ENCODE results near the gene ZBTB9.
A peak's percentile ranks its signal among the peaks of the same experiment; 100 is the strongest.

Gene ZBTB9

DNA sequence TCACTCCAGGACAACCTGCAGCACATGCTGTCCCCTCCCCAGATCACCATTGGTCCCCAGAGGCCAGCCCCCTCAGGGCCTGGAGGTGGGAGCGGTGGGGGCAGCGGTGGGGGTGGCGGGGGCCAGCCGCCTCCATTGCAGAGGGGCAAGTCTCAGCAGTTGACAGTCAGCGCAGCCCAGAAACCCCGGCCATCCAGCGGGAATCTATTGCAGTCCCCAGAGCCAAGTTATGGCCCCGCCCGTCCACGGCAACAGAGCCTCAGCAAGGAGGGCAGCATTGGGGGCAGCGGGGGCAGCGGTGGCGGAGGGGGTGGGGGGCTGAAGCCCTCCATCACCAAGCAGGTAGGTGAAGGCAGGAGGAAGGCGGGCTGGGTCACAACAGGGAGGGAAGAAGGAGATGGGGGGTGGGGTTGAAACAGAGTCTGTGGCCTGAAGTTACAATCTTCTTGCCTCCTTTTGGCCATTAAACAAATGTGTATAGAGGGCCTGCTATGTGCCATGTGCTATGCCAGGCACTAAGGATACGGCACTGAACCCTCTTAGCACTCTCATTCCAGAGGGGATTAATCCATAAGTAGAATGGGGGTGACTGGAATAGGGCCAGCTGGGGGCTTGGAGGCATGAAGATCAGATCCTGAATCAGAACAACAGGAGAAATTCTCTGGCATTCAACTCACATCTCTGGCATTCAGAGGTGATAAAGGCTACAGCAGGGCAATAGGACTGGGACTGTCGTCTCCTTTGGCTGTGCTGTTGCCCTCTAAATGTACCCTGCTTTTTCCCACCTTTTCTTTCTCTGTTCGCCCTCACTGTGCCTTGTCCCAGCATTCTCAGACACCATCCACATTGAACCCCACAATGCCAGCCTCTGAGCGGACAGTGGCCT is 10.5 kb upstream of the ZBTB9 start:
- no peak overlapping the region for H3K4me3 ChIP-seq (ENCODE audit: low read depth, low read length)
- no peak for TF ChIP-seq CTCF (conservative IDR thresholded peaks at IDR 0.05; ENCODE audit: low read depth, low read length)
- no peak for DNase-seq (ENCODE audit: low read depth)

GRCh38 chr6:33445119-33445603 is 9.2 kb upstream of the ZBTB9 start:
- DNase-seq (ENCODE audit: low read depth): no peak

DNA sequence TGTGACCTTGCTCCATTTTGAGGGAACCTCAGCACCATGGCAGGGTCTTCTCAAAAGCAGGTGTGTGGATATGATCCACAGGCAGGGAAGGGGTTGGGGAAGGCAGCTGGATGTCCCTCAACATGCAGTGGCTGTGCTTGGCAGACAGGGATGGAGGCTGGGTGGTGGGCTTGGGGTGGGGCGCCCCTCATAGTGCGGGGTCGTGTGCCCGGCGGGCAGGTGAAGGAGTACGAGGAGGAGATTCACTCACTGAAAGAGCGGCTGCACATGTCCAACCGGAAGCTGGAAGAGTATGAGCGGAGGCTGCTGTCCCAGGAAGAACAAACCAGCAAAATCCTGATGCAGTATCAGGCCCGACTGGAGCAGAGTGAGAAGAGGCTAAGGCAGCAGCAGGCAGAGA is 8.0 kb upstream of the ZBTB9 start:
- no peak for DNase-seq (ENCODE audit: low read depth)
- H3K4me3 ChIP-seq (ENCODE audit: low read depth, low read length): no peak overlapping the region
- no peak for TF ChIP-seq CTCF (conservative IDR thresholded peaks at IDR 0.05; ENCODE audit: low read depth, low read length)

More at GRCh38 chr6:33445119-33445603, 9.2 kb upstream of the ZBTB9 start:
- H3K4me3 ChIP-seq (ENCODE audit: low read depth, low read length): no peak overlapping the region
- no peak for TF ChIP-seq CTCF (conservative IDR thresholded peaks at IDR 0.05; ENCODE audit: low read depth, low read length)

DNA sequence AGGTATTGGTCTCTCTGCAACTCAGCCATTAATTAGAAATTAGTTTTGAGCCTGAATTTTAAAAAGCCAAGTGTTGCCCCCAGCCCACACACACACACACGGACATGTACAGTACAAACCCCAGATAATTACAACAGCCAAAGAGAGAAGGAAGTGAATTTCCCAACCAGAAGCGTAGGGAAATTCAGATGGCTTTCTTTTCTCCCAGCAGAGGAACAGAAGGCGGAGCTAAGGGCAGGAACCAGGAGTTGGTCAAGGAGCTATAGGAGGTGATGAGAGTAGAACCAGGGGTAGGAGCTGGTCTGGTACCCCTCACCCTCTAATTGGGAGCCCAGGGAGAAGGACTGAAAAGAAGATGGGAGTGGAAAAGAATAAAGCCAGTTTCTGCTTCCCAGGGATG is 3.9 kb upstream of the ZBTB9 start:
- no peak for TF ChIP-seq CTCF (conservative IDR thresholded peaks at IDR 0.05; ENCODE audit: low read depth, low read length)
- peak; percentile 15 for DNase-seq (ENCODE audit: low read depth)
- no peak overlapping the region for H3K4me3 ChIP-seq (ENCODE audit: low read depth, low read length)

GRCh38 chr6:33451606-33452005 is 2.8 kb upstream of the ZBTB9 start:
- no peak overlapping the region for H3K4me3 ChIP-seq (ENCODE audit: low read depth, low read length)
- TF ChIP-seq CTCF (conservative IDR thresholded peaks at IDR 0.05; ENCODE audit: low read depth, low read length): no peak
- no peak for DNase-seq (ENCODE audit: low read depth)

DNA sequence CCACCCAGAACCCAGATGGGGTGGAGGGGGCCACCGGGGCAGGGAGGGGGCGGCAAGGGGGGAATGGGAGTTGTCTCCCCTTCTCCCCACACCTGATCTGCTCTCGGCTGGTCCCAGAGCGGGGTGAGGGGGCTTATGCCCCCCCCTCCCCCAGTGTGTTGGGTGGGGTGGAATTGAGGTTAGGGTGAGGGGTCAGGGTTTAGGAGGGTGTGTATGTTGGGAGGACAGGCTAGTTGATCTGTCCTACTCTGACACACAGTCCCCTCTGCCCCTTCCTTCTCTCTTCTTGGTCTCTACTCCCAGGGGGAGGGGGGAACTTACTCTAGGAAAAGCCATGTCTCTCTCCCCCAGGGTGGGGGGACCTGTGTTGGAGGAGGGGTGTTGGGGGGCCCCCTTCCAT is 1.9 kb upstream of the ZBTB9 start:
- no peak for DNase-seq (ENCODE audit: low read depth)
- no peak for TF ChIP-seq CTCF (conservative IDR thresholded peaks at IDR 0.05; ENCODE audit: low read depth, low read length)
- no peak overlapping the region for H3K4me3 ChIP-seq (ENCODE audit: low read depth, low read length)

Data from choroid plexus epithelial cell (primary cell).